ENCODE results near the gene KIF21B. TPM values are rescaled to one million over a fixed set of nuclear protein-coding genes. Genes with fewer than 3 reads are reported as not detected.

KIF21B gene
- total and polyA plus RNA-seq, 2 of the 8 experiments (the other 6 are each of a cell fraction or from before 2014, with no cell fraction given), result 10.8 to 26.5 TPM

GRCh38 chr1:200947059-200947566 is 76.4 kb downstream of the KIF21B start:
- peaks cover 4 to 6% of the 10 kb centered on the region in 2 experiments; a peak in 2 of 4 replicates for H3K9me3 ChIP-seq (ENCODE audit: insufficient read depth in 2 of 2, low read depth in 1 of 2, low read length in 1 of 2)
- ChIA-PET CTCF (ENCODE audit: partially characterized antibody) (interaction anchor here (0.6 to 1.0 kb wide), 3 partner anchors 15 to 87 kb away, joined by 3 to 4 read pairs (median 3); no protein-coding TSS in a partner anchor), POLR2A (ENCODE audit: partially characterized antibody) (no interaction called here)
- H3K27ac ChIP-seq (ENCODE audit: low read depth, low read length), result no peak overlapping the region
- no peak overlapping the region for H2AFZ ChIP-seq (ENCODE audit: low read length)
- H2BK5ac ChIP-seq (ENCODE audit: low read depth, low read length), result no peak overlapping the region
- H2BK120ac ChIP-seq (replicated peaks; ENCODE audit: low read depth, low read length), result no peak overlapping the region
- no peak overlapping the region for H3K4me2 ChIP-seq (ENCODE audit: insufficient read depth in 1 of 2, low read depth in 2 of 2, low read length in 2 of 2)
- H2BK20ac ChIP-seq (ENCODE audit: low read length), result no peak overlapping the region
- H3K14ac ChIP-seq (ENCODE audit: insufficient read length), result no peak overlapping the region
- no peak overlapping the region for H3K18ac ChIP-seq (ENCODE audit: extremely low read depth, low read length)
- whole genome bisulfite sequencing, 2 experiments (ENCODE audit: extremely low coverage in 1 of 2, insufficient coverage in 1 of 2, insufficient read length in 1 of 2, insufficient replicate concordance in 2 of 2, low coverage in 1 of 2, low lambda C conversion rate in 2 of 2, missing lambda C conversion rate in 1 of 2), result 95% methylated on average over 3 of the region's 3 CpGs; no CpG with 5 or more reads in 1 of the 2 experiments
- no peak overlapping the region for H2BK15ac ChIP-seq (ENCODE audit: low read length)
- no peak overlapping the region for H2BK12ac ChIP-seq (ENCODE audit: low read depth, low read length)
- H3K27me3 ChIP-seq (replicated peaks in 1 of 4; ENCODE audit: control insufficient read depth in 3 of 4, extremely low read depth in 1 of 4, insufficient read depth in 3 of 4, low read length in 3 of 4), result no peaks in the 10 kb centered on the region
- no peak overlapping the region for H4K5ac ChIP-seq (ENCODE audit: insufficient read length, low read depth, low read length)
- no peak overlapping the region for H3K23ac ChIP-seq (ENCODE audit: insufficient read length)
- no peak overlapping the region for H2AK5ac ChIP-seq (ENCODE audit: low read depth, low read length)
- H3K4me3 ChIP-seq (ENCODE audit: extremely low read depth in 1 of 4, insufficient read depth in 2 of 4, low read depth in 3 of 4, low read length in 4 of 4), result no peak overlapping the region
- no peaks in the 10 kb centered on the region for H4K20me1 ChIP-seq (replicated peaks in 1 of 2; ENCODE audit: control insufficient read depth in 1 of 2, insufficient read depth in 2 of 2, low read length in 2 of 2)
- DNase-seq (ENCODE audit: low read depth in 1 of 2, low spot score in 2 of 2) (no peak), FAIRE-seq (no peak)
- H3K79me1 ChIP-seq (ENCODE audit: low read depth, low read length), result no peaks in the 10 kb centered on the region
- no peak overlapping the region for H3K4ac ChIP-seq (replicated peaks; ENCODE audit: insufficient read length, low read depth, low read length)
- H3K9ac ChIP-seq (replicated peaks in 1 of 4; ENCODE audit: extremely low read depth in 1 of 4, low read depth in 3 of 4, low read length in 3 of 4), result no peak overlapping the region
- H3K4me1 ChIP-seq (replicated peaks in 1 of 4; ENCODE audit: control insufficient read depth in 3 of 4, insufficient read depth in 4 of 4, low read length in 3 of 4), result no peaks in the 10 kb centered on the region
- H4K8ac ChIP-seq (ENCODE audit: extremely low read depth, insufficient read depth, low read length), result no peak overlapping the region
- no peaks in the 10 kb centered on the region for H3K23me2 ChIP-seq (ENCODE audit: low read depth, low read length)
- H3K56ac ChIP-seq (replicated peaks; ENCODE audit: insufficient read length, low read depth, low read length), result no peak overlapping the region
- H3K36me3 ChIP-seq (ENCODE audit: control insufficient read depth in 2 of 4, insufficient read depth in 4 of 4, low read length in 3 of 4), result no peaks in the 10 kb centered on the region
- no peak overlapping the region for H4K91ac ChIP-seq (replicated peaks; ENCODE audit: insufficient read length, low read length)
- no peaks in the 10 kb centered on the region for H3K79me2 ChIP-seq (ENCODE audit: control insufficient read depth in 1 of 2, insufficient read depth in 2 of 2, low read length in 2 of 2)
- no peak for TF ChIP-seq ASH2L (IDR thresholded peaks at IDR 0.05; ENCODE audit: low read length)
- no peak for TF ChIP-seq NRF1 (IDR thresholded peaks at IDR 0.05; ENCODE audit: low read depth, low read length)
- TF ChIP-seq RBBP5 (IDR thresholded peaks at IDR 0.05; ENCODE audit: borderline replicate concordance, low read depth, low read length), result no peak
- no peak for TF ChIP-seq CHD1 (IDR thresholded peaks at IDR 0.05; ENCODE audit: low read depth, low read length)
- no peak for TF ChIP-seq POLR2AphosphoS5 (IDR thresholded peaks at IDR 0.05; ENCODE audit: low read depth, low read length)
- TF ChIP-seq GTF2F1 (IDR thresholded peaks at IDR 0.05; ENCODE audit: borderline replicate concordance, low read depth, low read length), result no peak
- TF ChIP-seq KDM4A (IDR thresholded peaks at IDR 0.05; ENCODE audit: low read depth, low read length, severe bottlenecking), result no peak
- TF ChIP-seq SP1 (IDR thresholded peaks at IDR 0.05; ENCODE audit: low read depth, low read length), result no peak
- TF ChIP-seq TCF12 (IDR thresholded peaks at IDR 0.05; ENCODE audit: low read depth, low read length), result no peak
- no peak for TF ChIP-seq NANOG (IDR thresholded peaks at IDR 0.05; ENCODE audit: insufficient read depth, low read depth, low read length, poor library complexity, severe bottlenecking)
- no peak for TF ChIP-seq KDM5A (IDR thresholded peaks at IDR 0.05; ENCODE audit: low read length)
